ENCODE results near the gene VTN. TPM values are rescaled to one million over a fixed set of nuclear protein-coding genes. Genes with fewer than 3 reads are reported as not detected.

The VTN gene
- total and polyA plus RNA-seq, 2 experiments from 2014 or later, result 0.16 TPM; not detected in 1

GRCh38 chr17:28407130-28407973 is 37.2 kb upstream of the VTN start:
- TF ChIP-seq ETS1 (IDR thresholded peaks at IDR 0.05) (peak; percentile 45; the same call in 1 of the 2 replicates), CTCF (conservative IDR thresholded peaks at IDR 0.05; ENCODE audit: low read depth in 2 of 2) (peak; percentile 31 to 43; a peak in 3 of 4 replicates), POLR2AphosphoS5 (IDR thresholded peaks at IDR 0.05; ENCODE audit: low read depth) (no peak; the same call in 1 of the 2 replicates)
- Histone ChIP-seq H3K9me2 (ENCODE audit: insufficient read depth) (no peaks in the 10 kb centered on the region), H3K4me2 (peak overlapping the region; percentile 92), H3K27ac (ENCODE audit: low read depth) (peak overlapping the region; percentile 86), H2AFZ (no peak overlapping the region), H3F3A (replicated peaks; ENCODE audit: low read depth) (peaks cover 17% of the 10 kb centered on the region), H3K4me1 (ENCODE audit: insufficient read depth) (peaks cover 75% of the 10 kb centered on the region), H3K79me2 (replicated peaks; ENCODE audit: insufficient read depth) (no peaks in the 10 kb centered on the region), H3K4me3 (peak overlapping the region; percentile 4; the same call in 1 of the 2 replicates), H3K27me3 (ENCODE audit: insufficient read depth) (peaks cover 16% of the 10 kb centered on the region), H3K36me3 (ENCODE audit: insufficient read depth) (no peaks in the 10 kb centered on the region), H4K20me1 (replicated peaks; ENCODE audit: insufficient read depth) (no peaks in the 10 kb centered on the region)
- Mint-ChIP-seq H3K4me1 (peaks cover 70% of the 10 kb centered on the region), H3K27ac (peak overlapping the region; percentile 74), H3K9me3 (no peaks in the 10 kb centered on the region; the same call in 2 of the 3 replicates), H3K36me3 (ENCODE audit: low read depth) (peaks cover 9% of the 10 kb centered on the region; the same call in 1 of the 3 replicates), H3K27me3 (ENCODE audit: insufficient read depth, low read depth, poor library complexity) (peaks cover 23% of the 10 kb centered on the region), H3K4me3 (peak overlapping the region; percentile 39)
- peak; percentile 46 for ATAC-seq
- DNase-seq (ENCODE audit: low spot score), result peak; percentile 68

- peak overlapping the region; percentile 74 for H3K4me3 Mint-ChIP-seq
- peaks cover 16% of the 10 kb centered on the region for H3K27me3 ChIP-seq (ENCODE audit: insufficient read depth)
- TF ChIP-seq CTCF (conservative IDR thresholded peaks at IDR 0.05; ENCODE audit: low read depth in 2 of 2) (no peak), ZNF462 (CRISPR knock-in tag; IDR thresholded peaks at IDR 0.05) (no peak), EZH2phosphoT487 (IDR thresholded peaks at IDR 0.05; ENCODE audit: unreplicated experiment) (no peak)
These were observed 36.3 kb upstream of the VTN start for GRCh38 chr17:28406473-28406814.

More at GRCh38 chr17:28406473-28406814, 36.3 kb upstream of the VTN start:
- Mint-ChIP-seq H3K27ac (no peak overlapping the region), H3K9me3 (no peaks in the 10 kb centered on the region; the same call in 2 of the 3 replicates), H3K36me3 (ENCODE audit: low read depth) (peaks cover 12% of the 10 kb centered on the region; the same call in 2 of the 3 replicates), H3K4me1 (peaks cover 70% of the 10 kb centered on the region), H3K27me3 (ENCODE audit: insufficient read depth, low read depth, poor library complexity) (peaks cover 27% of the 10 kb centered on the region)
- peak; percentile 51 for DNase-seq (ENCODE audit: low spot score)
- no peaks in the 10 kb centered on the region for H3K9me2 ChIP-seq (ENCODE audit: insufficient read depth)
- H3K79me2 ChIP-seq (replicated peaks; ENCODE audit: insufficient read depth), result no peaks in the 10 kb centered on the region
- H4K20me1 ChIP-seq (replicated peaks; ENCODE audit: insufficient read depth), result no peaks in the 10 kb centered on the region
- H3F3A ChIP-seq (replicated peaks; ENCODE audit: low read depth), result peaks cover 17% of the 10 kb centered on the region
- H3K36me3 ChIP-seq (ENCODE audit: insufficient read depth), result no peaks in the 10 kb centered on the region
- no peak overlapping the region for H2AFZ ChIP-seq
- ATAC-seq, result peak; percentile 18
- peaks cover 74% of the 10 kb centered on the region for H3K4me1 ChIP-seq (ENCODE audit: insufficient read depth)
- peak overlapping the region; percentile 92 for H3K4me2 ChIP-seq
- peak overlapping the region; percentile 88 for H3K4me3 ChIP-seq
- no peak overlapping the region for H3K27ac ChIP-seq (ENCODE audit: low read depth)

All from GM23338 (cell line).